ENCODE measurements around the gene EMILIN2.

GRCh38 chr18:2869207-2869606 lies 22.4 kb downstream of the EMILIN2 start:
- no peak for TF ChIP-seq CTCF (IDR thresholded peaks at IDR 0.05; ENCODE audit: poor library complexity)
- no peak for TF ChIP-seq EZH2 (IDR thresholded peaks at IDR 0.05; ENCODE audit: borderline replicate concordance)
